ENCODE results near the gene HIVEP3. TPM values are rescaled to one million over a fixed set of nuclear protein-coding genes. Genes with fewer than 3 reads are reported as not detected.

Gene HIVEP3
- total and polyA plus RNA-seq, 11 donors = 3.2 to 11.9 (median 5.0) TPM

- Histone ChIP-seq H3K27ac (no peak overlapping the region), H3K27me3 (no peaks in the 10 kb centered on the region), H3K36me3 (no peaks in the 10 kb centered on the region), H3K4me1 (peaks cover 0 to 16% (median 9%) of the 10 kb centered on the region in 12 donors), H3K9me3 (no peaks in the 10 kb centered on the region), H3K4me3 (no peak overlapping the region)
- WGBS, 4 donors = 86 to 93% (median 89%) methylated on average over 6 of the region's 6 CpGs
- intact Hi-C loops (cut with DNase I) = no loop called here
- TF ChIP-seq, protein P1, sequence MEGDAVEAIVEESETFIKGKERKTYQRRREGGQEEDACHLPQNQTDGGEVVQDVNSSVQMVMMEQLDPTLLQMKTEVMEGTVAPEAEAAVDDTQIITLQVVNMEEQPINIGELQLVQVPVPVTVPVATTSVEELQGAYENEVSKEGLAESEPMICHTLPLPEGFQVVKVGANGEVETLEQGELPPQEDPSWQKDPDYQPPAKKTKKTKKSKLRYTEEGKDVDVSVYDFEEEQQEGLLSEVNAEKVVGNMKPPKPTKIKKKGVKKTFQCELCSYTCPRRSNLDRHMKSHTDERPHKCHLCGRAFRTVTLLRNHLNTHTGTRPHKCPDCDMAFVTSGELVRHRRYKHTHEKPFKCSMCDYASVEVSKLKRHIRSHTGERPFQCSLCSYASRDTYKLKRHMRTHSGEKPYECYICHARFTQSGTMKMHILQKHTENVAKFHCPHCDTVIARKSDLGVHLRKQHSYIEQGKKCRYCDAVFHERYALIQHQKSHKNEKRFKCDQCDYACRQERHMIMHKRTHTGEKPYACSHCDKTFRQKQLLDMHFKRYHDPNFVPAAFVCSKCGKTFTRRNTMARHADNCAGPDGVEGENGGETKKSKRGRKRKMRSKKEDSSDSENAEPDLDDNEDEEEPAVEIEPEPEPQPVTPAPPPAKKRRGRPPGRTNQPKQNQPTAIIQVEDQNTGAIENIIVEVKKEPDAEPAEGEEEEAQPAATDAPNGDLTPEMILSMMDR (IDR thresholded peaks at IDR 0.05) = peak in 1 of 12 donors; percentile 10
- TF ChIP-seq POLR2A (IDR thresholded peaks at IDR 0.05) = no peak
- DNase-seq (no peak), ATAC-seq (no peak)
Measured at GRCh38 chr1:41868241-41868998, 50.3 kb downstream of the HIVEP3 start.

- Histone ChIP-seq H3K27me3 (no peaks in the 10 kb centered on the region), H3K4me3 (no peak overlapping the region), H3K4me1 (peaks cover 0 to 16% (median 9%) of the 10 kb centered on the region in 12 donors), H3K27ac (no peak overlapping the region), H3K36me3 (no peaks in the 10 kb centered on the region), H3K9me3 (no peaks in the 10 kb centered on the region)
- TF ChIP-seq, protein P1 (IDR thresholded peaks at IDR 0.05) = no peak
- no peak for TF ChIP-seq POLR2A (IDR thresholded peaks at IDR 0.05)
- 41 to 59% (median 48%) methylated on average over 1 to 2 of the region's 2 CpGs for WGBS, 4 donors
- DNase-seq (peak in 3 of 5 donors; percentile 30 to 73 (median 63)), ATAC-seq (peak; percentile 41 to 80 (median 74))
- intact Hi-C loops (cut with DNase I) = no loop called here
Measured at GRCh38 chr1:41866285-41866684, 52.4 kb downstream of the HIVEP3 start.

DNA sequence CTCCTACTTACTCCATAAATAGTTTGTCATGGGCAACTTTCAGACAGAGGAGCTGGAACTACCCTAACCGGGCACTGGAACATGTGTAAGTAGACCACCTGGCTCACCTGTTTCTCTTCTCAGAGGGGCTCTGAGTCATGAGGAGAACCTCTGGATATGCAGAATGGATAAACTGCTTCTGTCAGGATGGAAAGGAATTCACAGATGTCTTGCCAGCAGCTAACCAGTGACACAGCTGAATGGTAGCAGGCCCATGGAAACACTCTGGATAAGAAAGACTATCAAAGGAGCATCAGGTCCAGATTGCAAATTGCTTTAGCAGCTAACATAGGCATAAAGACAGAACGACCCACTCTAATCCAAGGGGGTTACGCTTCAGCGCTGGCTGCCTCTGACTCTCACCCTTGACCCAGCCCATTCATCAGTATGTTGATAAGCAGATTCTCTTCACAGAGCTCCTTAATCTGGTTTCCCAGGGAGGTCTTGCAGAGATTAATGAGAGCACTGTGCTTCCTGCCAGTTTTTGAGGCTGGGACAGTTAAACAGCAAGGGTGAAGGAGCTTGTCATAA is 54.2 kb downstream of the HIVEP3 start:
- Histone ChIP-seq H3K4me1 (peaks cover 0 to 16% (median 9%) of the 10 kb centered on the region in 12 donors), H3K4me3 (no peak overlapping the region), H3K9me3 (no peaks in the 10 kb centered on the region), H3K36me3 (no peaks in the 10 kb centered on the region), H3K27me3 (no peaks in the 10 kb centered on the region), H3K27ac (no peak overlapping the region)
- TF ChIP-seq, protein P1 (IDR thresholded peaks at IDR 0.05) = no peak
- no peak for TF ChIP-seq POLR2A (IDR thresholded peaks at IDR 0.05)
- WGBS, 4 donors = 73 to 81% (median 79%) methylated on average over 4 of the region's 4 CpGs
- DNase-seq = no peak
- no peak for ATAC-seq
- intact Hi-C loops (cut with DNase I) = no loop called here

- H3K27ac ChIP-seq = no peak overlapping the region
- H3K4me1 ChIP-seq = peaks cover 0 to 16% (median 9%) of the 10 kb centered on the region in 12 donors
- no peaks in the 10 kb centered on the region for H3K36me3 ChIP-seq
- no peak overlapping the region for H3K4me3 ChIP-seq
- 87 to 97% (median 89%) methylated on average over 4 of the region's 4 CpGs for WGBS, 4 donors
- no peak for TF ChIP-seq POLR2A (IDR thresholded peaks at IDR 0.05)
- TF ChIP-seq, protein P1 (IDR thresholded peaks at IDR 0.05) = no peak
- no peaks in the 10 kb centered on the region for H3K27me3 ChIP-seq
- intact Hi-C loops (cut with DNase I) = no loop called here
- H3K9me3 ChIP-seq = no peaks in the 10 kb centered on the region
- no peak for DNase-seq
- ATAC-seq = no peak
Measured at GRCh38 chr1:41863718-41864117, 55.0 kb downstream of the HIVEP3 start.

Measured in heart left ventricle (tissue), 16 donors.